ENCODE results near the gene NT5C1B.

NT5C1B gene

DNA sequence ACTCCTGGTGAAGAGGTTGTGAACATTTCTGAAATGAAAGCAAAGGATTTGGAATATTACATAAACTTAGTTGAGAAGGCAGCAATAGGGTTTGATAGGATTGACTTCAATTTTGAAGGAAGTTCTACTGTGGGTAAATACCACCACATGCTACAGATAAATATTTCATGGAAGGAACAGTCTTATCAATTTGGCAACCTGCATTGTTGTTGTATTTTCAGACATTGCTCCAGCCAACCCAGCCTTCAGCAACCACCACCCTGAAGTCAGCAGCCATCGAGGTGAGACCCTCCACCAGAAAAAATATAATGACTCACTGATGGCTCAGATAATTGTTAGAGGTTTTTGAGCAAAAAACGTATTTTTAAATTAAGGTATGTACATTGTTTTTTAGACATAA, 38.9 kb downstream of the NT5C1B start:
- no peak for TF ChIP-seq CTCF (IDR thresholded peaks at IDR 0.05; ENCODE audit: borderline replicate concordance, control extremely low read depth, extremely low read depth, insufficient read depth, missing control alignments)
- DNase-seq (ENCODE audit: low spot score) = no peak
- in situ Hi-C loops (cut with MboI; ENCODE audit: low sequenced_read_pairs, unreplicated experiment) = no loop called here

DNA sequence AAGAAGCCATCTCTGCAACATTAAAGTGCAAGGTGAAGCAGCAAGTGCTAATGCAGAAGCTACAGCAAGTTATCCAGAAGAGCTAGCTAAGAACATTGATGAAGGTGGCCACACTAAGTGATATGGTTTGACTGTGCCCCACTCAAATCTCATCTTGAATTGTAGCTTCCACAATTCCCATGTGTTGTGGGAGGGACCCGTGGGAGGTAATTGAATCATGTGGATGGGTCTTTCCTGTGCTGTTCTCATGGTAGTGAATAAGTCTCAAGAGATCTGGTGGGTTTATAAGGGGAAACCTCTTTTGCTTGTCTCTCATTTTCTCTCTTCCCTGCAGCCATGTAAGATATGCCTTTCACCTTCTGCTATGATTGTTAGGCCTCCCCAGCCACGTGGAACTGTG, 40.3 kb downstream of the NT5C1B start:
- TF ChIP-seq CTCF (IDR thresholded peaks at IDR 0.05; ENCODE audit: borderline replicate concordance, control extremely low read depth, extremely low read depth, insufficient read depth, missing control alignments) = no peak
- in situ Hi-C loops (cut with MboI; ENCODE audit: low sequenced_read_pairs, unreplicated experiment) = loop anchor here (25.0 kb wide), 1 partner anchor 1313 kb away; no protein-coding TSS in a partner anchor
- no peak for DNase-seq (ENCODE audit: low spot score)

DNA sequence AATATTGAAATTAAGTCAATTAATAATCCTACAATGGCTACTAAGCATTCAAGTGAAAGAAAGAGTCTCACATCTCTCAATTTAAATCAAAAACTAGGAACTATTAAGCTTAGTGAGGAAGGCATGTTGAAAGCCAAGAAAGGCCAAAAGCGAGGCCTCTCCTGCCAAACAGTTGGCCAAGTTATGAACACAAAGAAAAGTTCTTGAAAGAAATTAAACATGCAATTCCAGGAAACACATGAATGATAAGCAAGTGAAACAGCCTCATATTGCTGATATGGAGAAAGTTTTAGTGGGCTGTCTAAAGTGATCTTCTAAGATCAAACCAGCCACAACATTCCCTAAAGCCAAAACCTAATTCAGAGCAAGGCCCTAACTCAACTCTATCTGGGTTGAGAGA, 40.7 kb downstream of the NT5C1B start:
- in situ Hi-C loops (cut with MboI; ENCODE audit: low sequenced_read_pairs, unreplicated experiment) = loop anchor here (25.0 kb wide), 1 partner anchor 1314 kb away; no protein-coding TSS in a partner anchor
- no peak for TF ChIP-seq CTCF (IDR thresholded peaks at IDR 0.05; ENCODE audit: borderline replicate concordance, control extremely low read depth, extremely low read depth, insufficient read depth, missing control alignments)
- no peak for DNase-seq (ENCODE audit: low spot score)

GRCh38 chr2:18546567-18546966, 42.8 kb downstream of the NT5C1B start:
- no peak for DNase-seq (ENCODE audit: low spot score)
- no peak for TF ChIP-seq CTCF (IDR thresholded peaks at IDR 0.05; ENCODE audit: borderline replicate concordance, control extremely low read depth, extremely low read depth, insufficient read depth, missing control alignments)
- in situ Hi-C loops (cut with MboI; ENCODE audit: low sequenced_read_pairs, unreplicated experiment) = loop anchor here (25.0 kb wide), 1 partner anchor 1316 kb away; no protein-coding TSS in a partner anchor

DNA sequence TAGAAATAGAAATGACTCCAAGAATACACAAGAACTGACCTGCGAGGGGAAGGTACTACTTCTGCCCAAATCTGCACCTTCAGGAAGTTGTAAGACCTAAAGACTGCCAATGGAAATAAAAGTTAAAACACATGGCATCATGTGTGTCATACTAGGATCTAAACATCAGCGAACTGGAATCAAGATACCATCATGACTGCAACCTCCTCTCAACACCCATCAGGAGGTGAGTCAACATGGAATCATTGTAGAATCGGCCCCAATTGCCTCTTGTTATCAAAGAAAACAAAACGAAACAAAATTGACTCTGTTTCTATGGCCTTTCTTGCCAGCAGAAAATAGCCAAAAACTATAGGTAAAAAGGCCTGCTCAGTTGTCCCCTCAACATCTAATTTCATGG, 44.0 kb downstream of the NT5C1B start:
- in situ Hi-C loops (cut with MboI; ENCODE audit: low sequenced_read_pairs, unreplicated experiment) = loop anchor here (25.0 kb wide), 1 partner anchor 1317 kb away; no protein-coding TSS in a partner anchor
- no peak for DNase-seq (ENCODE audit: low spot score)
- no peak for TF ChIP-seq CTCF (IDR thresholded peaks at IDR 0.05; ENCODE audit: borderline replicate concordance, control extremely low read depth, extremely low read depth, insufficient read depth, missing control alignments)

GRCh38 chr2:18544171-18544570, 45.2 kb downstream of the NT5C1B start:
- in situ Hi-C loops (cut with MboI; ENCODE audit: low sequenced_read_pairs, unreplicated experiment) = loop anchor here (25.0 kb wide), 1 partner anchor 1318 kb away; no protein-coding TSS in a partner anchor
- no peak for TF ChIP-seq CTCF (IDR thresholded peaks at IDR 0.05; ENCODE audit: borderline replicate concordance, control extremely low read depth, extremely low read depth, insufficient read depth, missing control alignments)
- no peak for DNase-seq (ENCODE audit: low spot score)

Data from GM13976 (cell line).